Measurements from ENCODE around the gene COQ6.

DNA sequence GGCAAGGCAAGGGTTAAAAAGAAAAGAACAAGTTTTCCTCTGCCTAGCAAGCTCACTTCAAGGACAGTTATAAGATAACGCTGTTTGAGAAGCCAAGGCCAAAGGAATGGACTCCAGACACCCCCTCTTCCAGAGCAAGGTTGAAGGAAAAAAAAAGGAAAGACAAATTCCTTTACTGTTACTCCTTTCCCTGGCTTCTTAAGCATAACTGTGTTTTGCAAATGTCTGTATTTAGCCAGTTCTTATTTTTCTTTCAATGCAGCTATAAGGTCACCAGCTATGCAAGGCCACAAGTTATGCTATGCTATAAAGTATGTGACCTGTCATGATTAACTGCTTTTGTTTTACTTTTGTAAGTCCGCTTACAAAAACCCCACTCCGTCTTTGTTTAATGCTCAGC lies 36.8 kb upstream of the COQ6 start:
- TF ChIP-seq POLR2AphosphoS5 (IDR thresholded peaks at IDR 0.05) (no peak), EP300 (IDR thresholded peaks at IDR 0.05) (no peak)
